SK-N-SH (cell line): Measurements from ENCODE around the gene DNAH14. TPM values are rescaled to one million over a fixed set of nuclear protein-coding genes. Genes with fewer than 3 reads are reported as not detected.

Source experiments
- CTCF ChIA-PET: fragments of 300-600, 350-600 bp; formaldehyde crosslinking; extraction: SDS; loops from one replicate; lab custom pipeline; 2021; lab: Yijun Ruan, JAX
- POLR2A ChIA-PET: fragments of 350-600 bp; sonication (Branson Sonifier 250); formaldehyde crosslinking; extraction: SDS; loops from one replicate; lab custom pipeline; 2020; ENCODE audit warnings: antibody characterized with exemption, inconsistent platforms; lab: Yijun Ruan, JAX
- DNase-seq: peaks from one replicate; pipeline ENCODE4 v3.0.0; 2012
- H2AFZ ChIP-seq: fragments of 200-600 bp; sonication (generic); 2 replicates; pipeline ENCODE4 v1.8.1; 2016; ENCODE audit warnings: antibody characterized with exemption, mild to moderate bottlenecking, low read depth
- H3F3A ChIP-seq: fragments of 200-600 bp; sonication (generic); replicated peaks from 2 replicates; pipeline ENCODE3; 2016; ENCODE audit warnings: antibody characterized with exemption, mild to moderate bottlenecking; ENCODE audit not compliant: insufficient read depth
- H3K27ac ChIP-seq, 2 experiments: fragments of 200-500 bp in 1 of 2; fragments of 200-600 bp in 1 of 2; sonication (Bioruptor generic) in 1 of 2; sonication (generic), shearing (Covaris generic) in 1 of 2; 2 replicates each; pipeline versions ENCODE4 v1.5.1 to v1.6.1; 2014 to 2016; ENCODE audit warnings: low read depth in 2 of 2, inconsistent platforms in 1 of 2, low read length in 1 of 2, mild to moderate bottlenecking in 1 of 2, mixed read lengths in 1 of 2
- H3K27me3 ChIP-seq: fragments of 200-600 bp; sonication (generic), shearing (Covaris generic); 2 replicates; pipeline ENCODE4 v1.6.1; 2016; ENCODE audit warnings: mixed run types; ENCODE audit not compliant: insufficient read depth
- H3K36me3 ChIP-seq, 2 experiments: fragments of 200-500 bp in 1 of 2; fragments of 200-600 bp in 1 of 2; sonication (Bioruptor generic) in 1 of 2; sonication (generic) in 1 of 2; replicated peaks in 1 of 2; 2 replicates each; pipeline versions ENCODE3 to v1.5.1; 2014 to 2016; ENCODE audit warnings: low read length in 1 of 2, mild to moderate bottlenecking in 1 of 2; ENCODE audit not compliant: insufficient read depth in 2 of 2, control insufficient read depth in 1 of 2
- H3K4me1 ChIP-seq, 2 experiments: fragments of 200-500 bp in 1 of 2; fragments of 200-600 bp in 1 of 2; sonication (Bioruptor generic) in 1 of 2; sonication (generic), shearing (Covaris generic) in 1 of 2; 2 replicates each; pipeline versions ENCODE4 v1.5.1 to v1.6.1; 2014 to 2016; ENCODE audit warnings: low read depth in 1 of 2, low read length in 1 of 2, mixed run types in 1 of 2; ENCODE audit not compliant: insufficient read depth in 2 of 2, control insufficient read depth in 1 of 2
- H3K4me2 ChIP-seq: fragments of 200-600 bp; sonication (generic), shearing (Covaris generic); 2 replicates; pipeline ENCODE4 v1.6.1; 2017; ENCODE audit warnings: mixed run types
- H3K4me3 ChIP-seq, 2 experiments: fragments of 200-500 bp in 1 of 2; fragments of 200-600 bp in 1 of 2; sonication (Bioruptor generic) in 1 of 2; sonication (generic), shearing (Covaris generic) in 1 of 2; 2 replicates each; pipeline versions ENCODE4 v1.5.1 to v1.8.1; 2014 to 2016; ENCODE audit warnings: low read depth in 2 of 2, inconsistent platforms in 1 of 2, low read length in 1 of 2, mild to moderate bottlenecking in 1 of 2, mixed read lengths in 1 of 2, moderate library complexity in 1 of 2
- H3K79me2 ChIP-seq: fragments of 200-600 bp; sonication (generic); 2 replicates; pipeline ENCODE4 v1.8.1; 2017; ENCODE audit warnings: mild to moderate bottlenecking; ENCODE audit not compliant: insufficient read depth
- H3K9ac ChIP-seq: fragments of 200-600 bp; sonication (generic); 2 replicates; pipeline ENCODE4 v1.6.1; 2017; ENCODE audit warnings: mixed run types
- H3K9me2 ChIP-seq: fragments of 200-600 bp; sonication (generic); 2 replicates; pipeline ENCODE4 v1.6.1; 2017; ENCODE audit warnings: mixed run types
- H3K9me3 ChIP-seq: fragments of 200-600 bp; sonication (generic); 2 replicates; pipeline ENCODE4 v1.6.1; 2017; ENCODE audit warnings: mixed run types, mild to moderate bottlenecking, moderate library complexity
- H4K20me1 ChIP-seq: fragments of 200-600 bp; sonication (generic); 2 replicates; pipeline ENCODE4 v1.6.1; 2017; ENCODE audit warnings: mild to moderate bottlenecking, mixed run types; ENCODE audit not compliant: insufficient read depth
- ELF1 ChIP-seq: IDR thresholded peaks from 2 replicates; pipeline ENCODE4 v1.4.0; 2012
- EP300 ChIP-seq, 2 experiments: IDR thresholded peaks; 2 replicates each; pipeline versions ENCODE4 v1.4.0 to v1.6.1; 2012; ENCODE audit warnings: borderline replicate concordance in 1 of 2, low read depth in 1 of 2, low read length in 1 of 2
- EZH2phosphoT487 ChIP-seq: fragments of 200-600 bp; sonication (generic); IDR thresholded peaks from 2 replicates; pipeline ENCODE4 v1.6.1; 2017; ENCODE audit warnings: low read depth, mixed run types, mild to moderate bottlenecking, antibody characterized with exemption, moderate library complexity, borderline replicate concordance
- FOXM1 ChIP-seq: IDR thresholded peaks from 2 replicates; pipeline ENCODE4 v1.4.0; 2012; ENCODE audit warnings: low read depth, mild to moderate bottlenecking
- GATA2 ChIP-seq: sonication (generic); formaldehyde crosslinking; IDR thresholded peaks from 2 replicates; pipeline ENCODE4 v1.5.0; 2020; ENCODE audit warnings: mild to moderate bottlenecking, missing genetic modification reagents
- MEF2A ChIP-seq: IDR thresholded peaks from 2 replicates; pipeline ENCODE4 v1.4.0; 2012; ENCODE audit warnings: low read depth, borderline replicate concordance
- MXI1 ChIP-seq: IDR thresholded peaks from 2 replicates; pipeline ENCODE4 v1.6.1; 2012; ENCODE audit warnings: mild to moderate bottlenecking, low read depth, low read length, improper control_type of control experiment
- NFIC ChIP-seq: IDR thresholded peaks from 2 replicates; pipeline ENCODE4 v1.4.0; 2012; ENCODE audit warnings: borderline replicate concordance
- RAD21 ChIP-seq: IDR thresholded peaks from 2 replicates; pipeline ENCODE4 v1.6.1; 2012; ENCODE audit warnings: mild to moderate bottlenecking, low read length
- RCOR1 ChIP-seq: fragments of 150-350 bp; IDR thresholded peaks from 2 replicates; pipeline ENCODE4 v1.6.1; 2017; ENCODE audit warnings: antibody characterized with exemption, low read length
- RFX5 ChIP-seq: IDR thresholded peaks from 2 replicates; pipeline ENCODE4 v1.6.1; 2012; ENCODE audit warnings: mild to moderate bottlenecking, improper control_type of control experiment, low read length
- RXRA ChIP-seq: IDR thresholded peaks from 2 replicates; pipeline ENCODE4 v1.4.0; 2012; ENCODE audit warnings: low read depth, mild to moderate bottlenecking, borderline replicate concordance
- SMC3 ChIP-seq: IDR thresholded peaks from 2 replicates; pipeline ENCODE4 v1.6.1; 2012; ENCODE audit warnings: low read depth, low read length, improper control_type of control experiment
- TAF1 ChIP-seq: IDR thresholded peaks from 2 replicates; pipeline ENCODE4 v1.6.1; 2012; ENCODE audit warnings: low read depth, mild to moderate bottlenecking, low read length, moderate library complexity, borderline replicate concordance
- TEAD4 ChIP-seq: IDR thresholded peaks from 2 replicates; pipeline ENCODE4 v1.4.0; 2012; ENCODE audit warnings: mild to moderate bottlenecking, borderline replicate concordance; ENCODE audit not compliant: insufficient read depth
- YY1 ChIP-seq: IDR thresholded peaks from 2 replicates; pipeline ENCODE4 v1.4.0; 2012; ENCODE audit warnings: low read depth, mild to moderate bottlenecking
- WGBS: methylation state at CpG from one replicate; pipeline ENCODE4 v1.1.6; 2017; ENCODE audit warnings: low lambda C conversion rate; 5-methylcytosine and 5-hydroxymethylcytosine counted together
- polyA plus RNA-seq, 3 experiments: library from polyadenylated mRNA; depleted of rRNA; stranded (reverse); fragments of >200 nt; gene quantifications; 2 replicates each; pipeline ENCODE4 v1.2.3, GENCODE V29; 2012
- TF ChIP-seq, protein P1 (sequence below): fragments of 150-350 bp; IDR thresholded peaks from 2 replicates; pipeline ENCODE4 v1.6.1; 2017; ENCODE audit warnings: antibody characterized with exemption, low read length, low read depth, borderline replicate concordance
- TF ChIP-seq, protein P2 (sequence below): IDR thresholded peaks from 2 replicates; pipeline ENCODE4 v1.4.0; 2012; ENCODE audit warnings: low read depth, borderline replicate concordance
- TF ChIP-seq, protein P3 (sequence below): IDR thresholded peaks from 2 replicates; pipeline ENCODE4 v1.6.1; 2012; ENCODE audit warnings: mild to moderate bottlenecking, low read depth, low read length, moderate library complexity

The DNAH14 gene
- polyA plus RNA-seq, 1 of the 3 experiments (the other 2 are of a cell fraction), result 8.0 TPM

- H3F3A ChIP-seq, result peaks cover 21% of the 10 kb centered on the region
- H2AFZ ChIP-seq, result no peak overlapping the region
- POLR2A ChIA-PET, result no interaction called here
- peaks cover 34 to 42% of the 10 kb centered on the region in 2 experiments; a peak in 3 of 4 replicates for H3K4me1 ChIP-seq
- no peak overlapping the region for H3K4me2 ChIP-seq
- DNase-seq, result no peak
- peaks cover 31 to 34% of the 10 kb centered on the region in 2 experiments for H3K36me3 ChIP-seq
- peaks cover 61% of the 10 kb centered on the region for H3K79me2 ChIP-seq
- H3K4me3 ChIP-seq, result no peak overlapping the region
- CTCF ChIA-PET, result interaction anchor here (1.0 to 1.7 kb wide), 2 partner anchors 53 to 703 kb away, joined by 3 to 4 read pairs; no protein-coding TSS in a partner anchor
- H3K9me2 ChIP-seq, result no peaks in the 10 kb centered on the region
- peaks cover 13% of the 10 kb centered on the region for H4K20me1 ChIP-seq
- no peak overlapping the region for H3K9ac ChIP-seq
- H3K27ac ChIP-seq, result peak overlapping the region in 1 of 2 experiments; percentile 93; a peak in 2 of 4 replicates
- TF ChIP-seq GATA2 (CRISPR knock-in tag), result no peak
- TF ChIP-seq, protein P1, sequence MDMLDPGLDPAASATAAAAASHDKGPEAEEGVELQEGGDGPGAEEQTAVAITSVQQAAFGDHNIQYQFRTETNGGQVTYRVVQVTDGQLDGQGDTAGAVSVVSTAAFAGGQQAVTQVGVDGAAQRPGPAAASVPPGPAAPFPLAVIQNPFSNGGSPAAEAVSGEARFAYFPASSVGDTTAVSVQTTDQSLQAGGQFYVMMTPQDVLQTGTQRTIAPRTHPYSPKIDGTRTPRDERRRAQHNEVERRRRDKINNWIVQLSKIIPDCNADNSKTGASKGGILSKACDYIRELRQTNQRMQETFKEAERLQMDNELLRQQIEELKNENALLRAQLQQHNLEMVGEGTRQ, result no peak
- TF ChIP-seq, protein P2, sequence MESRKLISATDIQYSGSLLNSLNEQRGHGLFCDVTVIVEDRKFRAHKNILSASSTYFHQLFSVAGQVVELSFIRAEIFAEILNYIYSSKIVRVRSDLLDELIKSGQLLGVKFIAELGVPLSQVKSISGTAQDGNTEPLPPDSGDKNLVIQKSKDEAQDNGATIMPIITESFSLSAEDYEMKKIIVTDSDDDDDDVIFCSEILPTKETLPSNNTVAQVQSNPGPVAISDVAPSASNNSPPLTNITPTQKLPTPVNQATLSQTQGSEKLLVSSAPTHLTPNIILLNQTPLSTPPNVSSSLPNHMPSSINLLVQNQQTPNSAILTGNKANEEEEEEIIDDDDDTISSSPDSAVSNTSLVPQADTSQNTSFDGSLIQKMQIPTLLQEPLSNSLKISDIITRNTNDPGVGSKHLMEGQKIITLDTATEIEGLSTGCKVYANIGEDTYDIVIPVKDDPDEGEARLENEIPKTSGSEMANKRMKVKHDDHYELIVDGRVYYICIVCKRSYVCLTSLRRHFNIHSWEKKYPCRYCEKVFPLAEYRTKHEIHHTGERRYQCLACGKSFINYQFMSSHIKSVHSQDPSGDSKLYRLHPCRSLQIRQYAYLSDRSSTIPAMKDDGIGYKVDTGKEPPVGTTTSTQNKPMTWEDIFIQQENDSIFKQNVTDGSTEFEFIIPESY, result no peak
- TF ChIP-seq EP300 (IDR thresholded peaks at IDR 0.05; ENCODE audit: borderline replicate concordance in 1 of 2, low read depth in 1 of 2, low read length in 1 of 2), result no peak
- TF ChIP-seq RAD21, result no peak
- TF ChIP-seq YY1, result no peak
- TF ChIP-seq NFIC, result no peak
- TF ChIP-seq FOXM1, result no peak
- no peak for TF ChIP-seq ELF1
- no peaks in the 10 kb centered on the region for H3K9me3 ChIP-seq
- 89% methylated on average over 14 of the region's 14 CpGs for WGBS
- no peaks in the 10 kb centered on the region for H3K27me3 ChIP-seq
Observed at GRCh38 chr1:225422031-225422605, 492.6 kb downstream of the DNAH14 start.

- H3K27ac ChIP-seq, result peak overlapping the region in 1 of 2 experiments; percentile 93; a peak in 2 of 4 replicates
- peak overlapping the region; percentile 91; the same call in 1 of the 2 replicates for H3K4me2 ChIP-seq
- H3K9me3 ChIP-seq, result no peaks in the 10 kb centered on the region
- H3K27me3 ChIP-seq, result no peaks in the 10 kb centered on the region
- peaks cover 68% of the 10 kb centered on the region for H3K79me2 ChIP-seq
- no peak overlapping the region for H3K4me3 ChIP-seq
- WGBS, result 43% methylated on average over 7 of the region's 7 CpGs
- H3K9me2 ChIP-seq, result no peaks in the 10 kb centered on the region
- H3K36me3 ChIP-seq, result peaks cover 25 to 26% of the 10 kb centered on the region in 2 experiments
- peaks cover 21% of the 10 kb centered on the region for H3F3A ChIP-seq
- peak; percentile 75 for DNase-seq
- H2AFZ ChIP-seq, result no peak overlapping the region
- peaks cover 34 to 44% of the 10 kb centered on the region in 2 experiments; a peak in 3 of 4 replicates for H3K4me1 ChIP-seq
- ChIA-PET POLR2A (no interaction called here), CTCF (interaction anchor here (1.0 to 1.7 kb wide), 3 partner anchors 52 to 703 kb away, joined by 3 to 4 read pairs (median 3); no protein-coding TSS in a partner anchor)
- H3K9ac ChIP-seq, result no peak overlapping the region
- H4K20me1 ChIP-seq, result peaks cover 13% of the 10 kb centered on the region
- TF ChIP-seq MXI1 (peak; percentile 52; the same call in 1 of the 2 replicates), RCOR1 (no peak), RXRA (no peak), TAF1 (no peak), SMC3 (no peak), EP300 (IDR thresholded peaks at IDR 0.05; ENCODE audit: borderline replicate concordance in 1 of 2, low read depth in 1 of 2, low read length in 1 of 2) (peak in 1 of 2 experiments; percentile 58; a peak in 1 of 4 replicates), EZH2phosphoT487 (no peak), TEAD4 (no peak), RFX5 (no peak), MEF2A (no peak), NFIC (no peak)
- TF ChIP-seq, protein P3, sequence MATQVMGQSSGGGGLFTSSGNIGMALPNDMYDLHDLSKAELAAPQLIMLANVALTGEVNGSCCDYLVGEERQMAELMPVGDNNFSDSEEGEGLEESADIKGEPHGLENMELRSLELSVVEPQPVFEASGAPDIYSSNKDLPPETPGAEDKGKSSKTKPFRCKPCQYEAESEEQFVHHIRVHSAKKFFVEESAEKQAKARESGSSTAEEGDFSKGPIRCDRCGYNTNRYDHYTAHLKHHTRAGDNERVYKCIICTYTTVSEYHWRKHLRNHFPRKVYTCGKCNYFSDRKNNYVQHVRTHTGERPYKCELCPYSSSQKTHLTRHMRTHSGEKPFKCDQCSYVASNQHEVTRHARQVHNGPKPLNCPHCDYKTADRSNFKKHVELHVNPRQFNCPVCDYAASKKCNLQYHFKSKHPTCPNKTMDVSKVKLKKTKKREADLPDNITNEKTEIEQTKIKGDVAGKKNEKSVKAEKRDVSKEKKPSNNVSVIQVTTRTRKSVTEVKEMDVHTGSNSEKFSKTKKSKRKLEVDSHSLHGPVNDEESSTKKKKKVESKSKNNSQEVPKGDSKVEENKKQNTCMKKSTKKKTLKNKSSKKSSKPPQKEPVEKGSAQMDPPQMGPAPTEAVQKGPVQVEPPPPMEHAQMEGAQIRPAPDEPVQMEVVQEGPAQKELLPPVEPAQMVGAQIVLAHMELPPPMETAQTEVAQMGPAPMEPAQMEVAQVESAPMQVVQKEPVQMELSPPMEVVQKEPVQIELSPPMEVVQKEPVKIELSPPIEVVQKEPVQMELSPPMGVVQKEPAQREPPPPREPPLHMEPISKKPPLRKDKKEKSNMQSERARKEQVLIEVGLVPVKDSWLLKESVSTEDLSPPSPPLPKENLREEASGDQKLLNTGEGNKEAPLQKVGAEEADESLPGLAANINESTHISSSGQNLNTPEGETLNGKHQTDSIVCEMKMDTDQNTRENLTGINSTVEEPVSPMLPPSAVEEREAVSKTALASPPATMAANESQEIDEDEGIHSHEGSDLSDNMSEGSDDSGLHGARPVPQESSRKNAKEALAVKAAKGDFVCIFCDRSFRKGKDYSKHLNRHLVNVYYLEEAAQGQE, result no peak
Observed at GRCh38 chr1:225422795-225423517, 493.5 kb downstream of the DNAH14 start.
